Neural crest cell (in vitro differentiated cells): ENCODE results near the gene ARHGAP28. TPM values are rescaled to one million over a fixed set of nuclear protein-coding genes. Genes with fewer than 3 reads are reported as not detected.

Source experiments
- DNase-seq: peaks from one replicate; pipeline ENCODE4 v3.0.0; 2021; ENCODE audit warnings: low read depth, mixed read lengths, low spot score
- H3K27ac Mint-ChIP-seq: one replicate; pipeline ENCODE4 v1.8.0; 2021; ENCODE audit warnings: mild to moderate bottlenecking, mixed read lengths; ENCODE audit not compliant: unreplicated experiment
- H3K27me3 Mint-ChIP-seq: 2 replicates; pipeline ENCODE4 v1.8.0; 2021; ENCODE audit warnings: low read depth, mild to moderate bottlenecking, mixed read lengths
- H3K36me3 Mint-ChIP-seq: 2 replicates; pipeline ENCODE4 v1.8.0; 2021; ENCODE audit warnings: low read depth, mild to moderate bottlenecking, mixed read lengths
- H3K4me1 Mint-ChIP-seq: 2 replicates; pipeline ENCODE4 v1.8.0; 2021; ENCODE audit warnings: mixed read lengths
- H3K4me3 Mint-ChIP-seq: one replicate; pipeline ENCODE4 v1.8.0; 2021; ENCODE audit warnings: mild to moderate bottlenecking, mixed read lengths
- H3K9me3 Mint-ChIP-seq: 2 replicates; pipeline ENCODE4 v1.8.0; 2021; ENCODE audit warnings: mixed read lengths
- total RNA-seq: library from RNA; stranded (reverse); gene quantifications from 2 replicates; pipeline ENCODE4 v1.2.1, GENCODE V29; 2021
- TF ChIP-seq, protein P1 (sequence below): fragments of 200-600 bp; sonication (generic); conservative IDR thresholded peaks from 2 replicates; pipeline ENCODE4 v1.5.0; 2021; ENCODE audit warnings: antibody characterized with exemption, mild to moderate bottlenecking

The ARHGAP28 gene
- total RNA-seq, 1 donor from 2014 or later = 20.2 TPM

DNA sequence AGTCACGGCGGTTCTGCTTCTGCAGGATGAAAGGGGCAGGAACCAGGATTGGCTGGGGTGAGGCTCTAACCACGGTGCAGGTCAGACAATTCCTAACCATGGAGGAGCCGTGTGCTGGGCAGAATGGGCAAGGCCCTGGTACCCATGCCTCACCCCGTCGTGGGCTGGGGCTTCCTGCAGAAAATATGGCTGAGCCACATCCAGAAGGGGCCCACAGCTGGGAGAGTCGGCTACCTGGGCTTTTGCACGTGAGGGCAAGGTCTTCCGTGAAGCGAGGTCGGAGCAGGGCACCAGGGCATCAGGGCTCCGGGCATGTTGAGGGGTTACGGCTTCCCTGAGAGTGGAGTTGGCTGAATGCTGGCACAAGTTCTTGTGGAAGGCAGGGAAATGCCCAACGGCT, 147.8 kb downstream of the ARHGAP28 start:
- Mint-ChIP-seq H3K4me3 (no peak overlapping the region), H3K27me3 (no peaks in the 10 kb centered on the region), H3K4me1 (peaks cover 39% of the 10 kb centered on the region), H3K27ac (no peak overlapping the region), H3K9me3 (no peaks in the 10 kb centered on the region), H3K36me3 (peaks cover 2% of the 10 kb centered on the region)
- TF ChIP-seq, protein P1, sequence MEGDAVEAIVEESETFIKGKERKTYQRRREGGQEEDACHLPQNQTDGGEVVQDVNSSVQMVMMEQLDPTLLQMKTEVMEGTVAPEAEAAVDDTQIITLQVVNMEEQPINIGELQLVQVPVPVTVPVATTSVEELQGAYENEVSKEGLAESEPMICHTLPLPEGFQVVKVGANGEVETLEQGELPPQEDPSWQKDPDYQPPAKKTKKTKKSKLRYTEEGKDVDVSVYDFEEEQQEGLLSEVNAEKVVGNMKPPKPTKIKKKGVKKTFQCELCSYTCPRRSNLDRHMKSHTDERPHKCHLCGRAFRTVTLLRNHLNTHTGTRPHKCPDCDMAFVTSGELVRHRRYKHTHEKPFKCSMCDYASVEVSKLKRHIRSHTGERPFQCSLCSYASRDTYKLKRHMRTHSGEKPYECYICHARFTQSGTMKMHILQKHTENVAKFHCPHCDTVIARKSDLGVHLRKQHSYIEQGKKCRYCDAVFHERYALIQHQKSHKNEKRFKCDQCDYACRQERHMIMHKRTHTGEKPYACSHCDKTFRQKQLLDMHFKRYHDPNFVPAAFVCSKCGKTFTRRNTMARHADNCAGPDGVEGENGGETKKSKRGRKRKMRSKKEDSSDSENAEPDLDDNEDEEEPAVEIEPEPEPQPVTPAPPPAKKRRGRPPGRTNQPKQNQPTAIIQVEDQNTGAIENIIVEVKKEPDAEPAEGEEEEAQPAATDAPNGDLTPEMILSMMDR = no peak
- DNase-seq = no peak

DNA sequence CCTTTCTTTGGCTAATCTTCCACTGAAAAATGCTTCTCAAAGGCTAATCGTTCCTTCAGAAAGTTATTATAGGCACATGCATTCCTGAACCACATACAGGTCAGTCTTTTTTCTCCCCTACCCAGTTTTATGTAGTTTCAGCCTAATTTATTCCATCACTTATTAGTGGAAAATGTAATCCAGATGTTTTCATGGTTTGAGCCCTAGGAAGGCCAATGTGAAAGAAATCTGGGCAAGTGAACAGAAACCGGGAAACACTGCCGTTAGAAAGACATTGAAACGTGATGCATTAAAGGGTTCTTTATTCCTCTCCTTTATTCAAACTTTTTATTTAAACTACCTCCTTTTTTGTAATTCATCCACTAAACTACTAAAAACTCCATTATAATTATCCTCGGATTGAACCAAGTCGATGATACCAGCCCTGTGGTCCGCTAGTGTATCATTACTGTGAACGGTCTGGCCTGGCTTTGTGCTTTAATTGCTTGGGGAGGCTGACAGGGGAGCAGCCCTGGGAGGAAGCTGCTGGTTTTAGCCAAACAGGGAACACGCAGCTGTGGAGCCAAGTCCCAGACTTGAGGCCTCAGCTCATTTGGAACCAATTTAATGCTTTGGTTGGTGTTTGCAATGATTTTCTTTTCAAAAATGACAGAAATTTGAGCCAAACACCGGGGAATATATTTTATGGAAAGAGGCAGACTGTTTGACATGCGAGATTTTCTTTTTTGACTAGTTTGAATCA, 149.2 kb downstream of the ARHGAP28 start:
- Mint-ChIP-seq H3K4me3 (no peak overlapping the region), H3K9me3 (no peaks in the 10 kb centered on the region), H3K27me3 (no peaks in the 10 kb centered on the region), H3K27ac (no peak overlapping the region), H3K4me1 (peaks cover 29% of the 10 kb centered on the region), H3K36me3 (peaks cover 5% of the 10 kb centered on the region)
- no peak for DNase-seq
- TF ChIP-seq, protein P1 = no peak

DNA sequence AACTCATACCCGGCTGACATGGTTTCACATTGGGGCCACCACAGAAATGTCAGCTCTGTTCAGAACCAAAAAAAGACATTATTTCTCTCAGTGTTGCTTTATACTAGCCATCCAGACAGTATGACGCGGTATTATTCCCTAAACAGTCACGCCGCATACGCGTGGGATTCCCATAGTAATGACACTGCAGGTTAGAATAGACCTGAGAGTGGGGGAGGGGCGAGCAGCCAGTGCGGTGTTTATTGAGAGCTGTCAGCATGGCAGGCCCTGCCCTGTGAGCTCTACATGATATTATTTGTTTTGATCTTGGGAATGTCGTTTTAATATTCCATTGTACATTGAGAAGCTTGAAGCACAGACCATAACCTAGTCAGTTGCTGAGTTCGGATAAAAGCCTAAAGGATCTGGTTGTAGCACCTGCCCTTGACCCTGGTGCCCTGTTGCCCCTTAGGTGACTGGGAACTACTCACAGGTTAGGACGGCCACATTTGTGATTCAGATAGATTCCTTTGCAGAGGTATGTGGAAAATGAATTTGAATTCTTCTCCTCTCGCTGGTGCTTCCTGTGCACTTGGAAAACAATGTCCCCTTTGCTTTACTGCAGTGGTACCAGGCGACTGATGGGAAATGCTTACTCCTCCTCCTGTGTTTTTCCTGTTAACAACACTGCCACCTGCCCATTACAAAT, 150.1 kb downstream of the ARHGAP28 start:
- Mint-ChIP-seq H3K27ac (peak overlapping the region; percentile 60), H3K36me3 (peaks cover 5% of the 10 kb centered on the region), H3K9me3 (no peaks in the 10 kb centered on the region), H3K4me3 (no peak overlapping the region), H3K4me1 (peaks cover 27% of the 10 kb centered on the region), H3K27me3 (no peaks in the 10 kb centered on the region)
- no peak for DNase-seq
- TF ChIP-seq, protein P1 = no peak

GRCh38 chr18:6881034-6881820, 151.7 kb downstream of the ARHGAP28 start:
- Mint-ChIP-seq H3K36me3 (peaks cover 3% of the 10 kb centered on the region), H3K9me3 (no peaks in the 10 kb centered on the region), H3K4me3 (no peak overlapping the region), H3K27me3 (no peaks in the 10 kb centered on the region), H3K4me1 (peaks cover 27% of the 10 kb centered on the region), H3K27ac (no peak overlapping the region)
- DNase-seq = no peak
- TF ChIP-seq, protein P1 = no peak

DNA sequence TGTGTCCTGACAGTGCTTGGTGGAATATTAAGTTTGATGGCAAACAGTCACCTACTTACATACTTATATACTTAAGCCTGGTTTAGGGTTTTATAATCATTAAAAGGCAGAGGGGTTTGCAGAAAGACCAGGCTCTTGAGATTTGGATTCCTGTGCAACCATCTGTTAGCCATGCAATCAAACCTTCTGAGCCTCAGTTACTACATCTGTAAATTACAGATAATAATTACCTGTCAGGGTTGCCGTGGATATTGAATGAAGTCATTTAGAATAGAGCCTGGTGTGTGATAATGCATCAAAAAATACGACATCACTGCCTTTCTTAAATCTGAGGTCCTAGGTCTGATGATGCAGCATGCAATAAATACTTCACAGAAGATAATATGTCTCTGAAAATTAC, 152.9 kb downstream of the ARHGAP28 start:
- no peak overlapping the region for H3K27ac Mint-ChIP-seq
- TF ChIP-seq, protein P1 = no peak

More for the DNA sequence above, 152.9 kb downstream of the ARHGAP28 start:
- peaks cover 3% of the 10 kb centered on the region for H3K36me3 Mint-ChIP-seq
- peaks cover 27% of the 10 kb centered on the region for H3K4me1 Mint-ChIP-seq
- no peak for DNase-seq
- no peak overlapping the region for H3K4me3 Mint-ChIP-seq
- H3K9me3 Mint-ChIP-seq = no peaks in the 10 kb centered on the region
- H3K27me3 Mint-ChIP-seq = no peaks in the 10 kb centered on the region
